ENCODE data around the gene PIKFYVE.
"Not testable (repeated sequence)": the region's sequence is repeated elsewhere in the genome, so short reads cannot be mapped to it uniquely, and the experiment has no call there.

Gene PIKFYVE

DNA sequence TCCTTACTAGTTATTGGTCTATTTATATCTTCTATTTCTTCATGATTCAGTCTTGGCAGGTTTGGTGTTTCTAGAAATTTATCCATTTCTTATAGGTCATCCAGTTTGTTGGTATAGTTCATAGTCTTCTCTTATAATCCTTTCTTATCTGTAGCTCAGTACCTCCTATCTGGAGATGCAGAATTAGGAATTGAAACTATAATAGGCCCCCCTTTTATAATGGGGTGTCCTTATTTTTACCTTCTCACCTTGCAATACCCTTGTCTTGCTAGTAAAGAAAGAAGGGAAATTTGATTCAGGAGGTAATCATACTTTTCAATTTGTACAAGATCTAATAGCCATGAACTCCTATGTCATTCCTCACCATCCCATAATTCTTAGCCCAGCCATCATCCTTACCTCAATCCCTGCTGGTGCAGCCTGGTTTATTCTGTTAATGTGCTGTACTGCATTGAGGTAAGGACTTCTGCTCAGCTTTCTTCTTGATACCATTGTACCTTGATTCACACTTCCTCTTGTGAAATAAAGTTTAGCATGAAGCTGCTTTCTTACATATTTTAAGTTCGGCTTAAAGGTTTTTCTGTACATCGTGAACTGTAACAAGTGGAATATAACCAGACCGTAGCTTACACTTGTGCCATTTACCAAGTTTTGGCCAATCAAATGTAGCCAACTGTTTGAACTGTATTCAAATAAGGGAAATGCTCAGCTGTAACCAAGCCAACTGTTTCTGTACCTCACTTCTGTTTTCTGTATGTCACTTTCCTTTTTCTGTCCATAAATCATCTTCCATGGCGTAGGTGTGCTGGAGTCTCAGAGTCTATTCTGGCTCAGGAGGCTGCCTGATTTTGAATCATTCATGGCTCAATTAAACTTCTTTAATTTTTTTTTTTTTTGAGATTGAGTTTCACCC is 100.4 kb downstream of the PIKFYVE start:
- DNase-seq, result no peak

DNA sequence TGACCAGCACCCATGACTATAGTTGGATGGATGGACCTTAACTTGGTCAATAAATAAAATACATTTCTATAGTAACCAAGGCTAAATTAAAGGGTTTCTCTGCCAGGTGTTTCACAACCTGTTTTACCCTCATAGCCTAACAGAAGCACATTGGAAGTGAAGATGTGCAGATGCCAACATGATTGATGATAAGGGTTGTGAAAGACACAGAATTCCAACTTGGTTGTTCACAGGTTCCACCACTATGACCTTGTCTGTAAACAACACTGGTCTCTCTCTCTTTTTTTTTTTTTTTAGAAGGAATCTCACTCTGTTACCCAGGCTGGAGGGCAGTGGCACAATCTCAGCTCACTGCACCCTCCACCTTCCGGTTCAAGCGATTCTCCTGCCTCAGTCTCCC is 103.0 kb downstream of the PIKFYVE start:
- peak; percentile 7 for DNase-seq

DNA sequence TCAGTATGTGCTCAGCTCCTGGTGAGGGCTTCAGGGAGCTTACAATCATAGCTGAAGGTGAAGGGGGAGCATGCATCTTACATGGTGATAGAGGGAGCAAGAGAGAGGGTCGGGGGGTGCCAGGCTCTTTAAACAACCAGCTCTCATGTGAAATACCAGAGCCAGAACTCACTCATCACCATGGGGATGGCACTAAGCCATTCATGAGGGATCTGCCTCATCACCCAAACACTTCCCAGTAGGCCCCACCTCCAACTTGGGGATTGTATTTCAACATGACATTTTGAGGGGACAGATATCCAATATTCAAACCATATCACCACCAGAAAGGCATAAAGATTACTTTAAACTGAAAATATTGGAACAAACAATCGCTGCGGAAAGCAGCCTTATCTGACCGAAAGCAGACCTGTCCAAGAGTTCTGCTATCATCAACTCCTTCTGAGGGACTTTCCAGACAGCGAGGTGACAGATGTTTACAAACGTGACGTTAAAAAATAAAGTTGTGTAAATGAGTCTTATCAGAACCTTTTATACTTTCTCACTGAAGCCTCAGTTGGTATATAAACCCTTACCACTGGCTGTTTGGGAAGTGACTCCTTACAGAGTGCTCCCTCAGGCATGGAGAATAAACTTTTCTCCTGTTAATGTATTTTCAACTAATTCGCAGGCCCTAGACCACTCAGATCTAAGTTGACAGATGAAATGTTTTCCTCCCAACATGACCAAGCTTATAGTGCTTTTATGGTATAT is 105.0 kb downstream of the PIKFYVE start:
- DNase-seq, result peak; percentile 39

DNA sequence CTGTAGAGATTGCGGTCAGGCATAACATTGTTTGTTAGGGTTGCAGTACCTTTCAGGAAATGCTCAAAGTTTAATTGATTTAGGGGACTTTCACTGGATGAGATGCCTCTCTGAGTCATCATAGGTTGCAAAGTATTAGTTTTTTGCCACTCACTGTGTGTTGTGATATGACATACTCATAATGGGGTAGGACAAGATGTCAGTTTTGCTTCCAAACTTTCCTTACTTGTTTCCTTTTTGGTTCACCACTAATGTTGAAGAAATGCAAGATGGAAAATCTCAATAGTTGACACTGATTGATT is 105.5 kb downstream of the PIKFYVE start:
- no peak for DNase-seq

DNA sequence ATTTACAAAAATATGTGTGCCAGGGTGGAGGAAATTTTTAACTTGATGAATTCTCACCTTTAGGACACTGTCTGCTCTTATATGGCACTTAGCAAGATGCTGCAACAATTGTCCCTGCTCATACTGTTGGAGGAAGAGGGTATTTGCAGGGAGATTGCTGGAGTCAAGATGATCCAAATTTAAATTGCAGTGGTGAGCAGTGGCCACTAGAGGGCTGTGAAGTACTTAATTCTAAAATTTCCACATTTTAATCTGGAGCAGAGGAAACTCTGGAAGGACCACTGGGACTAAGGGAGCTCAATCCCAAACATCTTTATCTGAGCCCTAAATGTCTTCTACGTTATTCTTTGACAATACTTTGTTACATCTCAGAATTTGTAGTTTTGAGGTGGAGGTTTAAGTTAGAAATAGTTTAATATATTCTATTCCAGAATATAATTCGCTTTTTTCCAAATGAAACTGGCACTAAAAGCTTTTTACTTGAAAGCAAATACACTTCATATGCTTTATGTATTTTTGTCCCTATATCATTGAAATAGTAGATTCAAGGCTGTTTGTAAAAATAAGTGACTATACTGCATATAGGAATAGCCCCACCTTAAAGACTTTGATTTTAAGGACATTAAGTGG is 107.5 kb downstream of the PIKFYVE start:
- peak; percentile 48 for DNase-seq

DNA sequence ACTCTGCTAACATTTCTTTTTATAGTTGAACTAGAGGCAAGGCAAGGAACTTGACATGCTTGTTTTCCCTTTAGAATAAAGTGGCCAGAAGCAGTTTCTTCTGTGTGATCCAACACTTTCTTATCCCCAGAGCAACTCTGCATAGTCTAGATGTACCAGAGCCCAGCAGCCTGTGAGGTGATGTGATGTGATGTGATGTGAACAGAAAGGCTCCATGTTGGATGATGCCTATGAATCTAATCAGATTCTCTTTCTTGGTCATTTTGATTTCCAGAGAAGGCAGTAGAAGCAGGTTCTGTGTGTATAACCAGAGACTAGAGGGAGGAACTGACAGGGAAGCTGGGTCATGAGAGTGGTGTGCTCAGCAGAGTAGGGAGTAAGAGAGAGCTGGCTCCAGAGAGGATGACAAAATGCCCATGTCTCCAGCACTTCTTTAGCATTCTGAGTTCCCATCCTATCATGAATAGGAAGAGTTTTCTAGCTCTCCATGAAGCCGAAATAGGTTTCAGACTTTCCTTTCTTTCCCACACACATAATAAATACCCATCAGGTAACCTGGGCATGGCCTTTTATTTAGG is 109.5 kb downstream of the PIKFYVE start:
- DNase-seq, result no peak

DNA sequence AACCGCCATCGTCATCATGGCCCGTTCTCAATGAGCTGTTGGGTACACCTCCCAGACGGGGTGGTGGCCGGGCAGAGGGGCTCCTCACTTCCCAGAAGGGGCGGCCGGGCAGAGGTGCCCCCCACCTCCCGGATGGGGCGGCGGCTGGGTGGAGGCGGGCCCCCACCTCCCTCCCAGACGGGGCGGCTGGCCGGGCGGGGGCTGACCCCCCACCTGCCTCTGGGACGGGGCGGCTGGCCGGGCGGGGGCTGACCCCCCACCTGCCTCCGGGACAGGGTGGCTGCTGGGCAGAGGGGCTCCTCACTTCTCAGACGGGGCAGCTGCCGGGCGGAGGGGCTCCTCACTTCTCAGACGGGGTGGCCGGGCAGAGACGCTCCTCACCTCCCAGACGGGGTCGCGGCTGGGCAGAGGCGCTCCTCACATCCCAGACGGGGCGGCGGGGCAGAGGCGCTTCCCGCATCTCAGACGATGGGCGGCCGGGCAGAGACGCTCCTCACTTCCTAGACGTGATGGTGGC is 111.3 kb downstream of the PIKFYVE start:
- DNase-seq, result not testable (repeated sequence)

DNA sequence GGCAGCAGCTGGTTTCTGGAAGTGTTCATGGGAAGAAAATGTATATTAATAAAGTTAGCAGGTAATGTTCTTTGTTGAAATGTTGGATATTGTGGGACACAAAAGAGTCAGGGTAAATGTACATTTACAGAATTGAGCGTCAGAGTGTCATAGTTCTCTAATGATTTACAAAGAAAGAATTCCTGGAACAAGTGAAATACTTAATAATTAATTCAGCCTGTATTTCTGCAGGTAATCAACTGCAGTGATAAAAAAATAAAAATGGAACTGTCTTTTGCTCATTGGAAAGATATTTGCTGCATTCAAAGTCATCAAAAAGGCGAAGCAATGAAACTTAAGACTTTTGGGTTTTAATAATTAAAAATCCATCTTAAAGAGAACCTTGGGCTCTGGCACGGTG is 113.1 kb downstream of the PIKFYVE start:
- DNase-seq, result no peak

DNA sequence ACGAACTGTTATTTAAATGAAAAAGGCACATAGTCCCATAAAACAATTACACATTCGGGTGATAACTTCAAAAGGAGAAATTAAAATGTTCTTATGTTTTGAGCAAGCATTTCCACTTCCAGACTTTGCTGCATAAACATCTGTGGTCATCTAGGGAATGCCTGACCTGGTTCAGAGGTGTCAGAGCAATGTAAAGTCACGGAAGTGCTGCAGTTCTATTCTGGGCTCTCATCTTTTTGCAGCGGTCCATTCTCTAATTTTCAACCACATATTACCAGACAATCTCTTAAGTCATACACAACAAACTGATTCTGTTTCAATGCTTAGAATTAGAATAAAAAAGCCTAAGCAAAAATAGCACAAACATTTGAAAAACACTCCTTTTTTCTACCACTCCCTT is 118.6 kb downstream of the PIKFYVE start:
- DNase-seq, result no peak

DNA sequence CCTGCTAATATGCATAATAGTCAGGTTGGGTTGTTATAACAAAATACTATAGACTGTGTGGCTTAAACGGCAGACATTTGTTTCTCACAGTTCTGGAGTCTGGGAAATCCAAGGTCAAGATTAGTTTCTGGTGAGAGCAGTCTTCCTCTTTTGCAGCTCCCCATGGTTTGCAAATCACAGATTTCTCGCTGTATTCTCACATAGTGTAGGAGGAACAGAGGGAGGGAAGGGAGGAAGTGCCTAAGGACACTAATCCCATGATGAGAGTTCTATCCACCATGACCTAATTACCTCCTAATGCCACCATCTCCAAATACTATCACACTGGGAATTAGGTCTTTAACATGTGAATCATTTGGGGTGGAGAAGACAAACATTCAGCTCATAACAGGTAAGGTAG is 120.5 kb downstream of the PIKFYVE start:
- no peak for DNase-seq

DNA sequence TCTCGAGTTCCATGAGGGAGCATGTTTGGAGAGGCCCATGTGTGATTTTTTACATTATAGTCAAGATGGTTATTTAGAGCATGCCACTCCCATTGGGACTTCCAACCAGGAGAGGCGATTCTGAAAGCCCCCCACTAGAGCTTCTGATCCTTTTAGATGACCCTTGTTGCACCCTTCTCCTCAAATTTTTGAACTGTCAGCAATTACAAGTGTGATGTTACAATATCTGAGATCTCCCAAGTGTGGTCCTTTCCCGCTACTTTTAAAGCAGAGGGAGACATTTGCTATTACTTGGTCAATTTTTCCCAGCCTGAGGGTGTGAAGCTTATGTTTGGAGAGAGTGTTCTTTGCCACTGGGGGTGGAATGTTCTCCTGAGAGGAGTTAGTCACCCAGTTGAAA is 123.9 kb downstream of the PIKFYVE start:
- DNase-seq, result no peak

DNA sequence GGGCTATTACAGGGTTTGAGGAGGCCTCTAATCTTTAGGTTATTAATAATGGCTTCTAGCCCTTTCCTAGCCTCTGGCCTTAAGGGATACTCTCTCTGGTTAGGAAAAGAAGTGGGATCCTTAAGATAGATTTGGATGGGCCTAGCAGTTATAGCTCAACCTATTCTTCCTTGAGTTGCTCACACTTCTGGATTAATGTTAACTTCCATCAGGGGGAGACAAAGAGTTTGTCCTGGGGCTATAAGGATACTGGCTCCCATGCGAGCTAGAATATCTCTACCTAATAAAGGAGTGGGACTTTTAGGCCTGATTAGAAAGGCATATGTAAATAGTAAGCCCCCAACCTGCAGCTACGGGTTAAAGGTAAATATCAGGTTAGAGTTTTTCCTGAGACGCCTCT is 126.2 kb downstream of the PIKFYVE start:
- no peak for DNase-seq

DNA sequence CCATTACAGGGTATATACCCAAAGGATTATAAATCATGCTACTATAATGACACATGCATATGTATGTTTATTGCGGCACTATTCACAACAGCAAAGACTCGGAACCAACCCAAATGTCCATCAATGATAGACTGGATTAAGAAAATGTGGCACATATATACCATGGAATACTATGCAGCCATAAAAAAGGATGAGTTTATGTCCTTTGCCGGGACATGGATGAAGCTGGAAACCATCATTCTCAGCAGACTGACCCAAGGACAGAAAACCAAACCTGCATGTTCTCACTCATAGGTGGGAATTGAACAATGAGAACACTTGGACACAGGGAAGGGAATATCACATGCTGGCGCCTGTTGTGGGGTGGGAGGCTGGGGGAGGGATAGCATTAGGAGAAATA is 130.7 kb downstream of the PIKFYVE start:
- DNase-seq, result not testable (repeated sequence)

DNA sequence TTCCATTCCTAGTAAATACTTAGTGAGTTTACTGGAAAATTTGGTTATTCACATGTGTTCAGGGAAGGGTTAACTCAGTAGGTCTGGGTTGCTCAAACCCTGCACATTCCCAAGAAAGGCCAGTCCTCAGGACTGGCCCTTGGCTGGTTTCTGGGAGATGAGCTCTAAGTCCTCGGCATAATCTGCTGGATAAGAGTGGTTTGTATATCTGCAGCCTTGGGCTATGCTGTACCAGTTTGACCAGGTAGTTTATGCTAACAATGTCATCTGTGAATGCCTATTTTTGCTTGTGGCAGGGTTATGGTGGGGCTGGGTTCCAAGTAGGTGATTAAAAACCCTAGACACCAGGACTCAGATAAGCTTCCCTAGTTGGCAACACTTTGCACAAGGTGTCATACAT is 133.1 kb downstream of the PIKFYVE start:
- DNase-seq, result no peak

DNA sequence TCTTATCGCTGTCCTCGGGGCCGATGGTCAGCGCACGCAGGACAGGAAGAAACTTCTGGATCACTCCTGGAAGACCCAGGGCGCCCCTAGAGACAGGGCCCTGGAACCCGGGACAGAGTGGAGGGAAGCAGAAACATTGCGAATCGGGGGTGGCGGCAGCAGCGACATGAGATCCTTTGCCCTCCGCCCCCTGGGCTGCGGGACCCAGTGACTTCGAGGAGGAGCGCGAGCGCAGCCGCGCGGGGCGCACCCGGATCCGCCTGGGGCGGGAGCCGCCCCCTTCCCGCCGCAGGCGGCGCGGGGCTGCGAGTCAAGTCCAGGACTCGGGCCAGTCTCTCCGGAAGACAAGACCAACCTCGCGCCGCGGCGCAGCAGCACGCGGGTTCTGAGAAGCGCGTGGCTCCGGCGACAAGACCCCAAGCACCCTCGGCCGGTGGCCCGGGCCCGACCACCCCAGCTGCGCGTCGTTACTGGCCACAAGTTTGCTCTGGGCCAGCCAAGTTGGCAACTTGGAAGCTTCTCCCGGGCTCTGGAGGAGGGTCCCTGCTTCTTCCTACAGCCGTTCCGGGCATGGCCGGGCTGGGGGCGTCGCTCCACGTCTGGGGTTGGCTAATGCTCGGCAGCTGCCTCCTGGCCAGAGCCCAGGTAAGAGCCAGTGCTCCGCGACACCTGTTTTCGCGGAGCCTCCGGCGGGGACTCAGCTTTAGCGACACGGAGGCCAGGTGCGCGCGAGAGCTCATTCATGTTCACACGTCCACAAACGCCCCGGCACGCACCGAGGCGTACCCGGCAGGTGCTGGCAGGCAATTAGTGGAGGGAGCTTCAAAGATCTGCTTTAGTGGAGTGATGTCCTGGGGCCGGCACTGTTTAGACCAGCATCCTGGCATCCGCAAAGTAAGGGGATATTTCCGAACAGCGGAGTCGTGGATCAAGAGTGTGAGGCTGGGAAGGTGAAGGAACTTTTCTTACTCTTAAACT is 140.7 kb downstream of the PIKFYVE start, which contains the start of gene PTH2R:
Gene PTH2R, plus strand, starts transcription at position 319 of the 978 bp plus-strand sequence. Its CDS starts 252 bp downstream, at position 571.
- DNase-seq, result no peak

DNA sequence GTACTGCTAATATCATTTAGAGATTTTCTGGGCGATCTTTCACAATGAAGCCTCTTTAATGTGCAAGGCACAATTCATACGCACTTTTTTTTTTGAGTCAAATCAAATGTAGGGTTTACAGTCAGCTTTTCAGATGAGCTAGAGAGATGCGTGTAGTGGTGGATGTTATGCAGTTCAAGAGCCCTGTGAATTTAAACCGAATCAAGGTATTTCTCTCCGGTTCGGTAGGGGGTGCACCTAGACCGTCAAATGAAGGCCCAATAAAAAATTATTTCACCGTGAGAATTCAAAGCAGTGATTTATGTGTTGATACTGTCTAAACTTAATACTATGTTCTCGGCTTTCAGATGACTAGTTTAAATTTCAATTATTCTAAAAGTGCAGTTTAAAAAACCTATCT is 141.6 kb downstream of the PIKFYVE start:
- no peak for DNase-seq

Measured in fibroblast of skin of right biceps (primary cell).